GM12801 (cell line): ENCODE results near the gene NUP210.

Source experiments
- CTCF ChIP-seq: IDR thresholded peaks from one replicate; pipeline ENCODE4 v1.5.1; 2011; ENCODE audit warnings: control low read depth; ENCODE audit not compliant: insufficient read length; ENCODE audit errors: extremely low read depth

The NUP210 gene

DNA sequence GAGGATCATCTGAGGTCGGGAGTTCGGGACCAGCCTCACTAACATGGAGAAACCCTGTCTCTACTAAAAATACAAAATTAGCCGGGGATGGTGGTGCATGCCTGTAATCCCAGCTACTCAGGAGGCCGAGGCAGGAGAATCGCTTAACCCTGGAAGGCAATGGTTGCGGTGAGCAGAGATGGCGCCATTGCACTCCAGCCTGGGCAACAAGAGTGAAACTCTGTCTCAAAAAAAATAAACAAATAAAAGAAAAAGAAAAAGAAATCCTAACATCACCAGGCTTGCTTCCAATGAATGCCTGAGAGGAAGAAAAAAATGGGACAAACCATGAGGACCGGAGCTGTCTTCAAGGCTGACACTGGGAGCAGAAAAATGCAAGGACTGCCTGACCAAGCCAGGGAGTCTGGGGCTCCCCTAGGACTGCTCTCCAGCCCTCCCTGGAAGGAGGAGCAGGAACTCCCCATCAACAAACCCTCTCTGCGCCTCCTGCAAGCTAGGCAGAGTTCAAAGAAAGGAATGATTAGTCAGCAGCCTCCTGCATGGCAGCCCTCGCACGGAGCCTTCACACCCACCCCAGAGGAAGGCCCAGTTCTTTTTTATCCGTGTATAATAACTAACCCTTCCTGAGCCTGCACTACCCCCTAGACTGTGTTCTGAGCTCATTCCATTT lies 55.4 kb downstream of the NUP210 start:
- TF ChIP-seq CTCF: no peak

- no peak for TF ChIP-seq CTCF
These were observed 57.6 kb downstream of the NUP210 start for GRCh38 chr3:13362551-13362950.

GRCh38 chr3:13359916-13360315 lies 60.2 kb downstream of the NUP210 start:
- no peak for TF ChIP-seq CTCF

- no peak for TF ChIP-seq CTCF
These were observed 61.5 kb downstream of the NUP210 start for GRCh38 chr3:13358643-13359042.

- no peak for TF ChIP-seq CTCF
These were observed 62.1 kb downstream of the NUP210 start for GRCh38 chr3:13358051-13358450.

DNA sequence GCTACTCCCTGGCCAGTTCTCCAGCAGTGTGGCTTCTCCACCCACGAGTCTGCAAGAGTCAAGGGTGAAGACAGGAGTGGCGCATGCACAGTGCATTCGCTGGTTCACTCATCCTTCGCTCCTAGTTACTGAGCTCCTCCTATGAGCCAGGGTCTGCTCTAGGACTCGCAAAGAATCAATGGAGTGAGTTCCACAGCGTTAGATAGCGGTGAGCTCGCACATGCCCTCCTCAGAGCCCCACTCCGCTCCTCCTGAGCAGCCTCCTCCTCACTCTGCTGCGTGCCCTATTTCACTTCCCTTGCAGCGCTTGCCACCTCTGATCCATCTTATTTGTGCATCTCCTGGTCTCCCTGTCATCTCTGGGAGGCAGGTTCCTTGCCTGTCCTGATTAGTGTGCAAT lies 63.0 kb downstream of the NUP210 start:
- no peak for TF ChIP-seq CTCF

DNA sequence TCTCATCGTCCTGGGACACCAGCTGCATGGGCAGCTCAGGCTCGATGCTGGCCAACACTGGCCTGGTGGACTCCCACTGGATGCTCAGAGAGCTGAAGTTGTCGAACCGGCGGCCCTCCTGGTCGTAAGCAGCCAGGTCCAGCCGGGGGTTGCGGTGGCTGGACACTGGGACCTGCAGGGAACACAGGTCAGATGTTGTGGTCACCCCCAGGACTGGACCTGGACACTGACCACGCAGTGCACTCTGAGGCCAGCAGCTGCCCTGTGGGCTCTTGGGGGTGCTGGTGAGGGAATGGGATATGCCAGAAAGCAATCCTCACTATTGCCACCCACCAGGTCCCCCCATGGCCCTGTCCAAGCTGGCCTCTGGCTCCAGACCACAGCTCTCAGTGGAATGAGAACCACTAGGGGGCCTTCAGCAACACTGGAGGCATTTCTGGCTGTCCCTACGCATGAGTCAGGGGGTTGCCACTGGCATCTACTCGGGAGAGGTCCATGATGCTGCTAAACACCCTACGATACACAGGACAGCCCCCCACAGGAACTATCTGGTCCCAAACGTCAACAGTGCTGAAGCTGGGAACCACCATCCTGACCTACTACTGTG lies 66.1 kb downstream of the NUP210 start:
- TF ChIP-seq CTCF: no peak
